OCI-LY7 (cell line): ENCODE results near the gene OSBP2. TPM values are rescaled to one million over a fixed set of nuclear protein-coding genes. Genes with fewer than 3 reads are reported as not detected.

Experiments
- BruUV-seq: library from RNA; stranded (reverse); fragments of 400-500 nt; replicated peaks from 2 replicates; lab custom pipeline; 2021; lab: Mats Ljungman, UMichigan
- CTCF ChIA-PET: fragments of 300-600 bp; sonication (Branson Sonifier 250); formaldehyde crosslinking; loops from one replicate; lab custom pipeline; 2022; ENCODE audit warnings: antibody characterized with exemption; ENCODE audit not compliant: unreplicated experiment; lab: Charles Lee
- POLR2A ChIA-PET: fragments of 300-600 bp; sonication (Branson Sonifier 250); formaldehyde crosslinking; loops from one replicate; lab custom pipeline; 2022; ENCODE audit warnings: antibody characterized with exemption; lab: Charles Lee
- DNase-seq: peaks from one replicate; pipeline ENCODE4 v3.0.0-alpha.2; 2015; ENCODE audit warnings: low spot score
- H2AFZ ChIP-seq: fragments of 200-600 bp; sonication (generic), shearing (Covaris generic); 2 replicates; pipeline ENCODE4 v1.6.1; 2014; ENCODE audit warnings: mild to moderate bottlenecking, antibody characterized with exemption, low read length, moderate library complexity
- H3K27ac ChIP-seq: fragments of 200-600 bp; sonication (generic); 2 replicates; pipeline ENCODE4 v1.5.1; 2014; ENCODE audit warnings: mixed run types, low read depth, mild to moderate bottlenecking, moderate library complexity, low read length, inconsistent platforms; ENCODE audit not compliant: poor library complexity, severe bottlenecking
- H3K36me3 ChIP-seq: fragments of 200-600 bp; sonication (generic); 2 replicates; pipeline ENCODE4 v1.6.1; 2014; ENCODE audit warnings: mild to moderate bottlenecking, antibody characterized with exemption, low read length, moderate library complexity, mixed read lengths; ENCODE audit not compliant: insufficient read depth
- H3K4me1 ChIP-seq: fragments of 200-600 bp; sonication (generic); 2 replicates; pipeline ENCODE4 v1.5.1; 2014; ENCODE audit warnings: mild to moderate bottlenecking, low read length; ENCODE audit not compliant: insufficient read depth, poor library complexity, severe bottlenecking
- H3K4me2 ChIP-seq: fragments of 200-600 bp; sonication (generic); 2 replicates; pipeline ENCODE4 v1.6.1; 2014; ENCODE audit warnings: mild to moderate bottlenecking, low read length
- H3K4me3 ChIP-seq: fragments of 200-600 bp; sonication (generic); 2 replicates; pipeline ENCODE4 v1.5.1; 2014; ENCODE audit warnings: mild to moderate bottlenecking, low read depth, low read length; ENCODE audit not compliant: poor library complexity, severe bottlenecking
- H3K79me2 ChIP-seq: fragments of 200-600 bp; sonication (generic); 2 replicates; pipeline ENCODE4 v1.6.1; 2016; ENCODE audit warnings: low read depth, mild to moderate bottlenecking, low read length, moderate library complexity, mixed read lengths; ENCODE audit not compliant: insufficient read depth
- H3K9me2 ChIP-seq: fragments of 200-600 bp; sonication (generic); 2 replicates; pipeline ENCODE4 v1.6.1; 2016; ENCODE audit warnings: mild to moderate bottlenecking, low read length, mixed read lengths; ENCODE audit not compliant: insufficient read depth
- H3K9me3 ChIP-seq: fragments of 200-600 bp; sonication (generic); 2 replicates; pipeline ENCODE4 v1.6.1; 2014; ENCODE audit warnings: mild to moderate bottlenecking, mixed run types, low read length, mixed read lengths
- H4K20me1 ChIP-seq: fragments of 200-600 bp; sonication (generic); 2 replicates; pipeline ENCODE4 v1.6.1; 2014; ENCODE audit warnings: mild to moderate bottlenecking, antibody characterized with exemption, low read length, moderate library complexity, mixed read lengths; ENCODE audit not compliant: insufficient read depth
- EZH2phosphoT487 ChIP-seq: fragments of 200-600 bp; sonication (generic); IDR thresholded peaks from 2 replicates; pipeline ENCODE4 v1.6.1; 2018; ENCODE audit warnings: low read depth, borderline replicate concordance, mild to moderate bottlenecking, mixed run types, antibody characterized with exemption, low read length, moderate library complexity, mixed read lengths
- intact Hi-C: fragments of 100-400 bp; cut with micrococcal nuclease; formaldehyde crosslinking; loops from one replicate; pipeline ENCODE4 v1.10.0; 2022; ENCODE audit not compliant: unreplicated experiment
- total RNA-seq, 2 experiments: library from RNA; depleted of rRNA in 1 of 2; stranded (reverse); fragments of >200 nt in 1 of 2; shearing (Covaris generic) in 1 of 2; gene quantifications; 2 replicates each; pipeline ENCODE4 v1.2.3, GENCODE V29; 2014 to 2022
- TF ChIP-seq, protein P1 (sequence below): fragments of 200-600 bp; sonication (generic); conservative IDR thresholded peaks from 2 replicates; pipeline ENCODE4 v1.5.1; 2014; ENCODE audit warnings: mild to moderate bottlenecking, antibody characterized with exemption, low read length, moderate library complexity, mixed read lengths

OSBP2 gene
- total RNA-seq, 2 experiments from 2014 or later: 0.19 to 0.34 TPM

DNA sequence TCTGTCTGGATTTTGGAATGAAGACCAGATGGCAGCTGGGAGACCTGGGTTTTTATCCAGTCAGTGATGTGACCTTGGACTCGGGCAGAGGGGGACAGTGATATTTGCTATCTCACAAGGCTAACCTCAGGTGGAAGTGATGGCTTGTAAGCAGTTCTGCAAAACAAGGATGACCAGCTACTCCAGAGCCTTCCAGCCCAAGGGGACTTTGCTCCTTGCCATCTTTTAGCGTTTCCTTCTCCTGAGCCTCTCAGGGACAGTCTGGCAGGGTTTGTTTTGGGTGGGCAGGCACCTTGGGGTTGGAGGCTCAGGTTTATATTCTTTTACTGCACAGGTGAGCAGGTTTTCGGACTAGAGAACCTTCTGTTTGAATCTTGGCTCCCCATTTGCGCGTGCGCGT is 9.5 kb upstream of the OSBP2 start:
- CTCF ChIA-PET: no interaction called here
- Histone ChIP-seq H3K4me2 (no peak overlapping the region), H3K27ac (no peak overlapping the region), H4K20me1 (no peaks in the 10 kb centered on the region), H3K4me3 (no peak overlapping the region), H3K9me3 (no peaks in the 10 kb centered on the region), H3K36me3 (no peaks in the 10 kb centered on the region), H3K9me2 (no peaks in the 10 kb centered on the region), H3K79me2 (no peaks in the 10 kb centered on the region), H3K4me1 (no peaks in the 10 kb centered on the region), H2AFZ (no peak overlapping the region)
- no TSS peak for BruUV-seq
- intact Hi-C loops: no loop called here
- TF ChIP-seq, protein P1, sequence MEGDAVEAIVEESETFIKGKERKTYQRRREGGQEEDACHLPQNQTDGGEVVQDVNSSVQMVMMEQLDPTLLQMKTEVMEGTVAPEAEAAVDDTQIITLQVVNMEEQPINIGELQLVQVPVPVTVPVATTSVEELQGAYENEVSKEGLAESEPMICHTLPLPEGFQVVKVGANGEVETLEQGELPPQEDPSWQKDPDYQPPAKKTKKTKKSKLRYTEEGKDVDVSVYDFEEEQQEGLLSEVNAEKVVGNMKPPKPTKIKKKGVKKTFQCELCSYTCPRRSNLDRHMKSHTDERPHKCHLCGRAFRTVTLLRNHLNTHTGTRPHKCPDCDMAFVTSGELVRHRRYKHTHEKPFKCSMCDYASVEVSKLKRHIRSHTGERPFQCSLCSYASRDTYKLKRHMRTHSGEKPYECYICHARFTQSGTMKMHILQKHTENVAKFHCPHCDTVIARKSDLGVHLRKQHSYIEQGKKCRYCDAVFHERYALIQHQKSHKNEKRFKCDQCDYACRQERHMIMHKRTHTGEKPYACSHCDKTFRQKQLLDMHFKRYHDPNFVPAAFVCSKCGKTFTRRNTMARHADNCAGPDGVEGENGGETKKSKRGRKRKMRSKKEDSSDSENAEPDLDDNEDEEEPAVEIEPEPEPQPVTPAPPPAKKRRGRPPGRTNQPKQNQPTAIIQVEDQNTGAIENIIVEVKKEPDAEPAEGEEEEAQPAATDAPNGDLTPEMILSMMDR: no peak
- no peak for TF ChIP-seq EZH2phosphoT487
- DNase-seq: no peak
- POLR2A ChIA-PET: no interaction called here

DNA sequence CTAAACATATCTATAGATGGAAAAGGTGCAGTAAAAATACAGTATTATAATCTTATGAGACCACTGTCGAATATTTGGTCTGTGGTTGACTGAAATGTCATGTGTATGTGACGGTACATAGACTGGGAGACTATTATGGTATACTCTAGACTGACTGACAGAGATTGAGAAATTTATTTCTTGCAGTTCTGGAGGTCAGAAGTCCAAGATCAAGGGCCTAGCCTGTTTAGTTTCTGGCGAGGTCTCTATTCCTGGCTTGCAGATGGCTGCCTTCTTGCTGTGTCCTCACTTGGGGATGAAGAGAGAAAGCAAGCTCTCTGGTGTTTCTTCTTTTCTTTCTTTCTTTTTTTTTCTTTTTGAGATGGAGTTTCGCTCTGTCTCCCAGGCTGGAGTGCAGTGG is 7.3 kb upstream of the OSBP2 start:
- TF ChIP-seq, protein P1: no peak
- TF ChIP-seq EZH2phosphoT487: no peak
- Histone ChIP-seq H3K4me3 (no peak overlapping the region), H3K27ac (no peak overlapping the region), H3K4me2 (no peak overlapping the region), H3K4me1 (no peaks in the 10 kb centered on the region), H3K9me3 (no peaks in the 10 kb centered on the region), H2AFZ (no peak overlapping the region), H4K20me1 (no peaks in the 10 kb centered on the region), H3K79me2 (no peaks in the 10 kb centered on the region), H3K36me3 (no peaks in the 10 kb centered on the region), H3K9me2 (no peaks in the 10 kb centered on the region)
- intact Hi-C loops: no loop called here
- BruUV-seq: no TSS peak
- no peak for DNase-seq
- ChIA-PET CTCF (no interaction called here), POLR2A (no interaction called here)

DNA sequence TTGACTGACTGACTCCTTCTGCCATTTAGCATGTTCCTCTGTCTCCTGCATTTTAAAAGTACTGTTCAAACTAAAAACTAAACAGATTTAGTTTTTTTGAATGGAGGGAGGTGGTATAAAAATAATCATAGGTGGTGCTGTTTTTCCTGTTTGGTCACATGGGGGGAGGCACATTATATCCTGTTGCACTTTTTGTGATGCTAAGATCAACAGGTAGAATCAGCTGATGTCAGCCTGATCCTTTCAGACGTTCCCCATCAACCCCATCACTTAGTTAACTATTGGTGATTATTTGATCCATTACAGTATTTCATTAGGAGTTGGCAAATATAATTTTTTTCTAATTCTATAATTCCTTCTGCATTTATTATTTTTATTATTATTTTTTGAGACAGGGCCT is 5.1 kb upstream of the OSBP2 start:
- H3K4me2 ChIP-seq: no peak overlapping the region
- H3K27ac ChIP-seq: no peak overlapping the region
- POLR2A ChIA-PET: no interaction called here
- H3K9me3 ChIP-seq: no peaks in the 10 kb centered on the region
- H3K4me1 ChIP-seq: no peaks in the 10 kb centered on the region
- H3K79me2 ChIP-seq: no peaks in the 10 kb centered on the region
- BruUV-seq: no TSS peak
- CTCF ChIA-PET: no interaction called here
- intact Hi-C loops: no loop called here
- no peaks in the 10 kb centered on the region for H4K20me1 ChIP-seq
- no peaks in the 10 kb centered on the region for H3K9me2 ChIP-seq
- DNase-seq: no peak
- H3K36me3 ChIP-seq: no peaks in the 10 kb centered on the region
- no peak overlapping the region for H2AFZ ChIP-seq
- TF ChIP-seq, protein P1: no peak
- TF ChIP-seq EZH2phosphoT487: no peak
- H3K4me3 ChIP-seq: no peak overlapping the region
